ENCODE results near the gene ASPRV1. TPM values are rescaled to one million over a fixed set of nuclear protein-coding genes. Genes with fewer than 3 reads are reported as not detected.

The ASPRV1 gene
- total and polyA plus RNA-seq, 2 donors (not counting 3 experiments of a cell fraction or from before 2014, with no cell fraction given), result 0.15 to 0.22 TPM

DNA sequence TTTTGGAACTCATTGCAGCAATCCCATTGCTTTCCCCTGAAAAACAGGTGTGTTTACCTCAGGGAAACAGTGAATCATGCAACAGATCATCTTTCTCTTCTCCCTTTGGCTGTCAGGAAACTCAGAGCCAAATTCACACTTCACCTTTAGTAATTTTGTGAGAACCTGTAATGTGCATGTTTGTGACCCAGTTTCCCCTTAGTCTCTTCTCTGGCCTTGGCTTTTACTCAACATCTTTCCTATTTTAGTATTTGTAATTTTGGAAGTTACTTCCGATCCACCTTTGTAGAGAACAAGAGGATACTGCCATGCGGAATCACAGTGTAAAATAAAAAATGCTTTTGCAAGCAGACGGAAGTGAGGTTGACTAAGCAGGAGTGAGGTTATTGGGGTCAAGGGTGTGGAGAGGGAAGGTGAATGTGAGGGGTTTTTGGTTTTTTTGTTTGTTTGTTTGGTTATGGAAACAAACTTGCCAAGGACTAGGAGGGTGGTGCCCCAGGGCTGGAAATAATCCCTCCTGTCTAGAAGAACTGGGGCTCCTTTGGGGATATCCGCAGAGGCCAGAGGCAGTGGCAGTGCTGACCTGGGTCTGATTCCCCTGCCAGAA is 14.0 kb downstream of the ASPRV1 start:
- no peak for TF ChIP-seq MYC (IDR thresholded peaks at IDR 0.05; ENCODE audit: low read depth, low read length)
- no peak for TF ChIP-seq POLR2A (IDR thresholded peaks at IDR 0.05; ENCODE audit: low read depth, low read length)
- TF ChIP-seq, protein P1, sequence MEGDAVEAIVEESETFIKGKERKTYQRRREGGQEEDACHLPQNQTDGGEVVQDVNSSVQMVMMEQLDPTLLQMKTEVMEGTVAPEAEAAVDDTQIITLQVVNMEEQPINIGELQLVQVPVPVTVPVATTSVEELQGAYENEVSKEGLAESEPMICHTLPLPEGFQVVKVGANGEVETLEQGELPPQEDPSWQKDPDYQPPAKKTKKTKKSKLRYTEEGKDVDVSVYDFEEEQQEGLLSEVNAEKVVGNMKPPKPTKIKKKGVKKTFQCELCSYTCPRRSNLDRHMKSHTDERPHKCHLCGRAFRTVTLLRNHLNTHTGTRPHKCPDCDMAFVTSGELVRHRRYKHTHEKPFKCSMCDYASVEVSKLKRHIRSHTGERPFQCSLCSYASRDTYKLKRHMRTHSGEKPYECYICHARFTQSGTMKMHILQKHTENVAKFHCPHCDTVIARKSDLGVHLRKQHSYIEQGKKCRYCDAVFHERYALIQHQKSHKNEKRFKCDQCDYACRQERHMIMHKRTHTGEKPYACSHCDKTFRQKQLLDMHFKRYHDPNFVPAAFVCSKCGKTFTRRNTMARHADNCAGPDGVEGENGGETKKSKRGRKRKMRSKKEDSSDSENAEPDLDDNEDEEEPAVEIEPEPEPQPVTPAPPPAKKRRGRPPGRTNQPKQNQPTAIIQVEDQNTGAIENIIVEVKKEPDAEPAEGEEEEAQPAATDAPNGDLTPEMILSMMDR (IDR thresholded peaks at IDR 0.05; ENCODE audit: extremely low read depth in 1 of 2, insufficient read depth in 1 of 2, low read depth in 1 of 2, low read length in 2 of 2), result no peak
- no peak for TF ChIP-seq FOS (IDR thresholded peaks at IDR 0.05; ENCODE audit: borderline replicate concordance, insufficient read depth, low read length)
- no peak for TF ChIP-seq EZH2 (IDR thresholded peaks at IDR 0.05; ENCODE audit: borderline replicate concordance, low read depth, low read length, severe bottlenecking)
- no peak for TF ChIP-seq POLR2AphosphoS5 (IDR thresholded peaks at IDR 0.05; ENCODE audit: insufficient read depth, low read depth, low read length)
- no peak for TF ChIP-seq JUN (IDR thresholded peaks at IDR 0.05; ENCODE audit: borderline replicate concordance, insufficient read depth, insufficient read length, low read depth)
- TF ChIP-seq GATA2 (IDR thresholded peaks at IDR 0.05; ENCODE audit: insufficient read depth, insufficient read length, low read depth, low read length), result no peak
- TF ChIP-seq, protein P2, sequence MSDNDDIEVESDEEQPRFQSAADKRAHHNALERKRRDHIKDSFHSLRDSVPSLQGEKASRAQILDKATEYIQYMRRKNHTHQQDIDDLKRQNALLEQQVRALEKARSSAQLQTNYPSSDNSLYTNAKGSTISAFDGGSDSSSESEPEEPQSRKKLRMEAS (IDR thresholded peaks at IDR 0.05; ENCODE audit: insufficient read depth, insufficient read length), result no peak
- Histone ChIP-seq H3K27ac (ENCODE audit: insufficient read depth, low read depth, low read length) (no peak overlapping the region), H2AFZ (ENCODE audit: low read depth, low read length) (no peak overlapping the region), H3K4me3 (replicated peaks in 1 of 3; ENCODE audit: insufficient read depth in 1 of 3, low read depth in 1 of 3, low read length in 3 of 3) (no peak overlapping the region), H3K36me3 (ENCODE audit: control insufficient read depth in 2 of 2, extremely low read depth in 1 of 2, insufficient read depth in 2 of 2, low read length in 2 of 2) (peaks cover 0 to 1% of the 10 kb centered on the region in 2 experiments), H3K9me3 (replicated peaks; ENCODE audit: control insufficient read depth, insufficient read depth, low read length) (no peaks in the 10 kb centered on the region), H3K79me2 (ENCODE audit: control insufficient read depth, insufficient read depth, low read length) (no peaks in the 10 kb centered on the region), H3K4me1 (ENCODE audit: control insufficient read depth, extremely low read depth, insufficient read depth, low read length) (peaks cover 25% of the 10 kb centered on the region), H3K27me3 (ENCODE audit: control insufficient read depth in 2 of 2, insufficient read depth in 2 of 2, low read length in 2 of 2) (no peaks in the 10 kb centered on the region), H3K4me2 (ENCODE audit: insufficient read depth, low read length) (no peak overlapping the region), H3K9me1 (replicated peaks; ENCODE audit: control insufficient read depth, extremely low read depth, insufficient read depth, low read length) (no peaks in the 10 kb centered on the region), H4K20me1 (replicated peaks; ENCODE audit: control insufficient read depth, extremely low read depth, insufficient read depth, low read length) (no peaks in the 10 kb centered on the region), H3K9ac (replicated peaks; ENCODE audit: extremely low read depth, insufficient read depth, low read length) (no peak overlapping the region)
- ChIA-PET CTCF (interaction anchor here (1.5 to 5.3 kb wide), 2 partner anchors 13 to 124 kb away, joined by 4 to 19 read pairs; no protein-coding TSS in a partner anchor), POLR2A (no interaction called here)
- no TSS peak for BruUV-seq (replicated peaks)
- dilution Hi-C loops (cut with MboI; ENCODE audit: extremely low pct_ligation_motif_present, low sequenced_read_pairs) (no loop called here), intact Hi-C loops (cut with micrococcal nuclease) (loop anchor here (5.0 kb wide), 1 partner anchor 55 kb away; no protein-coding TSS in a partner anchor)
- FAIRE-seq (peak; percentile 26), DNase-seq (ENCODE audit: low read depth, low spot score) (no peak)

Data from endothelial cell of umbilical vein (primary cell).